Measurements from ENCODE around the gene TFAP2D.

Gene TFAP2D

GRCh38 chr6:50819466-50819903 is 106.2 kb downstream of the TFAP2D start:
- peak; percentile 31 for DNase-seq (ENCODE audit: low spot score)

- no peak for DNase-seq (ENCODE audit: low spot score)
Observed at GRCh38 chr6:50819904-50820868, 106.9 kb downstream of the TFAP2D start.

- no peak for DNase-seq (ENCODE audit: low spot score)
Observed at GRCh38 chr6:50820869-50821264, 107.5 kb downstream of the TFAP2D start.

GRCh38 chr6:50821441-50822077 is 108.2 kb downstream of the TFAP2D start:
- DNase-seq (ENCODE audit: low spot score), result no peak

- no peak for DNase-seq (ENCODE audit: low spot score)
Observed at GRCh38 chr6:50822078-50822476, 108.8 kb downstream of the TFAP2D start.

Measured in AG08396 (cell line).